OCI-LY1 (cell line): ENCODE results near the gene CTDSP1.

Experiments used
- CTCF ChIP-seq: fragments of 200-600 bp; sonication (generic), shearing (Covaris generic); IDR thresholded peaks from 2 replicates; pipeline ENCODE4 v1.5.1; 2017; ENCODE audit warnings: mild to moderate bottlenecking, antibody characterized with exemption, low read length, moderate library complexity, mixed read lengths
- EZH2 ChIP-seq: fragments of 200-600 bp; sonication (generic), shearing (Covaris generic); IDR thresholded peaks from 2 replicates; pipeline ENCODE4 v1.8.0; 2017; ENCODE audit warnings: borderline replicate concordance, mixed run types, mild to moderate bottlenecking, antibody characterized with exemption, low read length, moderate library complexity, mixed read lengths

GRCh38 chr2:218432676-218433365, 33.2 kb downstream of the CTDSP1 start:
- TF ChIP-seq CTCF (no peak), EZH2 (no peak)
